GM19023 (cell line): Measurements from ENCODE around the gene B4GALT3.

Source experiments
- ATAC-seq: cut with Tn5 transposase; IDR thresholded peaks from one replicate; pipeline ENCODE4 v1.9.1; 2021; ENCODE audit warnings: mild to moderate bottlenecking, moderate library complexity; ENCODE audit not compliant: unreplicated experiment

B4GALT3 gene

DNA sequence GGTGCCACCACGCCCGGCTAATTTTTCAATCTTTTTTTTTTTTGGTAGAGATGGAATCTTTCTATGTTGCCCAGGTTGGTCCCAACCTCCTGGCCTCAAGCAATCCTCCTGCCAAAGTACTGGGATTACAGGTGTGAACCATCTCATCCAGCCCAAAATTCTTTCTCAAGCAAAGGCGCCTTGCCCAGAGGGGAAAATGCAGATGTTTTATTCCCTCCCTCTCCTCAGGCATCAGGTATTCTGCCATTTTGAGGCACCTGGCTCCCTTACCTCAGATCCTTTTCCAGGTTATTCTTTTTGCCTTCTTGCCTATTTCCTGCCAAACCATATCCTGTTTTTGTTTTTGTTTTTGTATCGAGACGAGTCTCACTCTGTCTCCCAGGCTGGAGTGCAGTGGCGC lies 11.1 kb upstream of the B4GALT3 start:
- no peak for ATAC-seq

GRCh38 chr1:161187311-161187710 lies 10.0 kb upstream of the B4GALT3 start:
- no peak for ATAC-seq

DNA sequence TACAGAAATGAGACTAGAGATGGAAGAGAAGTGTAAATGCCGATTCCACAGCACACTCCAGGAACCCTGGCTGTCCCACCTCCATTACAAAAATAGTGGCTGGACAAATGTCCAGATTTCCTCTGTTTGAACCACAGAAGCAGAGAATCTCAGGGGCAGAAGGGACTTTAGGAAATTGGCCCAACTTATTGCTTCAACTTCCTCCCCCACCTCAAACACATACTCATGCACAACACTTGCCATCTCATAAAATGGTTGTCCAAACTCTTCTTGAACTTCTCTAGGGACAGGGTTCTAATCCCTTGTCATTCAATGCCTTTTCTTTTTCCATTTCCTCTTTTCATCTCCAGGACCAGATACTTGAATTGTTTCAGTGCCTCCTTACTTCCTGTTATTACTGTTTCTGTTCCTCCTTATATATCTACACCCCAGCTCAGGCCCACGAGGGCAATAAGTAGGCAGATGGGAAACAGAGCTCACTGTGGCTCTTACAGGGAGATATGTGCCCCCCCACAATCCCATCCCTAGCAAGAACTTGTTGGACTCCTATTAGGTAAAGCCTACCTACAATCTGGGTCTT lies 8.5 kb upstream of the B4GALT3 start:
- peak; percentile 16 for ATAC-seq

- peak; percentile 66 for ATAC-seq
Observed at GRCh38 chr1:161185282-161185682, 8.0 kb upstream of the B4GALT3 start.

DNA sequence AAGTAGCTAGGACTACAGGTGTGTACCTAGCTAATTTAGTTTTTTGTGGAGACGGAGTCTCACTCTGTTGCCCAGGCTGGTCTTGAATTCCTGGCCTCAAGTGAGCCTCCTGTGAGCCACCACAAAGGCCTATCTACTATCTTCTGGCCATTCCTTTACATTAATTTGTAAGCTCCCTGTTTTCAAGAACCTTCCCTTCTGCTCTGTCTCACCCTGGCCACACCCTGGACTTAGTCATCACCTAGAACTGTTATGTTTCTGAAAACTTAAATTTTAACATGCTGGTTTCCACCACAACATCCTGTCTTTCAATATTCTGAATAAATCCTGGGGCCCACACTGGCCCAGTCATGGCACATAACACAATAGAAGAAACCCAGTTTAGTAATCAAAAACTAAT lies 4.9 kb upstream of the B4GALT3 start:
- ATAC-seq = peak; percentile 34

DNA sequence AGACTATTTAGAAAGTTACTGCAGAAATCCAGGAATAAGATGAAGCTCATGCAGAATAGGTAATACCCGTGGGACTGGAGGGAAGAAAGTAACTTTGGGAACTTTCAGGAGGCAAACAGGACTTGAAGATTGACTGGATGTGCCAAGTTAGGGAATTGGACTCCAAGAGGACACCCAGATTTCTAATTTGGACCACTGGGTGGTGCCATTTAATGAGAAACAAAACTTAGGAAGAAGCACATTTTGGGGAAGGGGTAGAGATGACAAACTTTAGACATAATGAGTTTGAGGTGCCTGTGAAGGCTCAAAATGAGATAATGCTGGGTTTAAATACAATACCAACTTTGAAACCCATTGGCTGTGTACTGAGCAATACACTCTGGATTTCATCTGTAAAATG lies 3.3 kb upstream of the B4GALT3 start:
- no peak for ATAC-seq

DNA sequence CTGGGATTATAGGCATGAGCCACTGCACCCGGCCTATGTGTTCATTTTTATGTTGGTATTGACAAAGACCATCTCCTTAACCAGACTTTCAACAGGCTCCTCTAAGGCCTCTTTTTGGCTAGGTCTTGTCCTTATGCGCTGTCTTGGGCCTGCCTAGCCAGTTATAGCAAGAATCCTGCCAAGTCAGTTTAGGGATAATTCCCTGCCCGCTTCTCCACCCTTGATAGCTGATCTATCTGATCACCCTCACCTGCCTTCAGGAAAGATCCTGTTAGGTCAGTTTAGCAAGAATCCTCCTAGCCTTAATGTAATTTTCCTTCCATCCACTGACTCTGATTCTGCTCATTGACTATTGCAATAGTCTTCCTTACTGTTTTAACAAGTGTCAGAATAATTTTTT lies 2.4 kb upstream of the B4GALT3 start:
- no peak for ATAC-seq

DNA sequence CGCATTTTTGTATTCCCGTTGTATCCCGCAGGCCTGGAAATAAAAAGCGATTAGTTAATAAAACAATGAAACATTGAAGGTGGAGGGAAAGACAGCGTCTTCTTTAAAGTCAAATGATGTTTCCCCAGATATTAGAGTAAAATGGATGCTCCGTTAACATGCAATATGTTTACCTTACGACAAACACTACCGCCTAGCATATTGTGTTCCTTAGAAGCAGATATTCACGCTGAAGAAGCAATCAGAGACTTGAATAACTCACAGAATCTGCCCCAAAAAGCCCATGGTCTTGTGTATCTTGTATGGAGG lies 583 bp upstream of the B4GALT3 start:
- ATAC-seq = no peak

GRCh38 chr1:161176468-161177111 lies 717 bp downstream of the B4GALT3 start:
- no peak for ATAC-seq

GRCh38 chr1:161175771-161176453 lies 1.4 kb downstream of the B4GALT3 start:
- no peak for ATAC-seq

DNA sequence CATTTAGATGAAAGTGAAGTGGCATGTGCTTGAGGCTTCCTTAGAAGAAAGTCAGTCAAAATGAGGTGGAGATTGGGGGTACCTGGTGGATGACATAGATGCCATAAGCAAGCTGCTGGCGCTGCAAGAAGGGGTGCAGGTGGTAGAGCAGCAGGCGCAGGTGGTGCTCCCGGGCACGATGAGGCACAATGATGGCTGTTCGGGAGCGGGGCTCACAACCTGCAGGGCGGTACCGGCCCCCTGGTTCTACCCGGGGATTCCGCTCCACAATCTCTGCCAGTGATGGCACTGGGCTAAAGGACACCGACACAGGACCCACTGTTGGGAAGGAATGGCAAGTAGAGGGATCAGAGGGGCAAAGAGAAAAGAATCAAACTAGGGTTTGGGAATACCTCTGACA lies 2.4 kb downstream of the B4GALT3 start:
- ATAC-seq = no peak

DNA sequence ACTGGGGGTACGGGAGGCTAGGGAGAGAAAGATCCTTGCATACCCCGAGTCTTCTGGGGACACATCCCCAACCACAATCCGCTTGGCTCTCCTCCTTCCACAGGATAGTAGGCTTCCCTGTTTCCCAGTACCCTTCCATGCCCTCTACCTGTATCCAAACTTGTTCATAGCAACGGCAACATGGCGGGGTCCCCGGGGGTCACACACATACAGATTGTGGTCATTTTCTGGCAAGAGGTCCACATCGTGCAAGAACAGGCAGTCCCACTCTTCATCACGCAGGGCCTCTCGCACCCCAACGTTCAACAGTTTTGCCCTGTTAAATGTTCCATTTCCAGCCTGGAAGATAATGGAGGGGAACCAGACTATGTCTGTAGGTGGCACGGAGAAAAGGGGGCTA lies 3.6 kb downstream of the B4GALT3 start:
- ATAC-seq = no peak

- ATAC-seq = no peak
Observed at GRCh38 chr1:161172776-161173376, 4.4 kb downstream of the B4GALT3 start.

DNA sequence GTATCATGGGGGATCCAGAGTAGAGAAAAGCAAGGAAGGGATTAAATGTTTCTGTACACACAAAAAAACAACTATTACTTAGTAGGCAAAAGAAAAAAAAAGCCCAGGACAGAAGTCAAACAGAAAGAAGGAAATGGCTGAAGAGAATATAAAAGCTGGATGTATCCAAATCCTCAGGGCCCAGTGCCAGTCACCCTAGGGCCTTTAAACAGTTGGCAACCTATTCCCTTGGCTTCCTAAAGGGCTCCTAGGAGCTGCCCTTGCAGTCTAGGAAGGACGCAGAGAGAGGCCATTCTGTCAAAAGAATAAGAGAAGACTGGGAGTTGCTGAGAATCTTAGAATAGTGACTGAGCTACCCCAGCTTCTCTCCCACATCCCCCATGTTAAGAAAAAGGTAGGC lies 5.0 kb downstream of the B4GALT3 start:
- no peak for ATAC-seq

DNA sequence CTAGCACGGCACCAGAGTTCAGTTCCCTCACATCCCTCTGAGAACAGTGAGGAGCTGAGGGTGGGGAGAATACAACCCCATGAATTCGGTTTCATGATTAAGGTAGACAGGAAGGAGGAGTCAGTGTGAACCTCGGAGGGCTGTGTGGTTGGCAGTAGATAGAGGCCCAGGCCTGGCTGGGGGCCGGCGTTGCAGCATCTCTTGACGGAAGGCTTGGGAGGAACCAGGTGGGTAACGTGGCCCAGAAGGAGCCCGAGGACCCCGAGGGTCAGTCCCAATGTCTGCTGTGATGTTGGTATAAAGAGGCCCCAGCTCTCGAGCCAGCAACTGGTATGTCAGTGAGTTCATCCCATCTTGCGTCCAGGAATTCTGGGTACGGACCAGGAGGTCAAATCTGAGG lies 5.6 kb downstream of the B4GALT3 start:
- ATAC-seq = no peak

- no peak for ATAC-seq
Observed at GRCh38 chr1:161171191-161171590, 6.1 kb downstream of the B4GALT3 start.

GRCh38 chr1:161168906-161169305 lies 8.4 kb downstream of the B4GALT3 start:
- ATAC-seq = no peak

DNA sequence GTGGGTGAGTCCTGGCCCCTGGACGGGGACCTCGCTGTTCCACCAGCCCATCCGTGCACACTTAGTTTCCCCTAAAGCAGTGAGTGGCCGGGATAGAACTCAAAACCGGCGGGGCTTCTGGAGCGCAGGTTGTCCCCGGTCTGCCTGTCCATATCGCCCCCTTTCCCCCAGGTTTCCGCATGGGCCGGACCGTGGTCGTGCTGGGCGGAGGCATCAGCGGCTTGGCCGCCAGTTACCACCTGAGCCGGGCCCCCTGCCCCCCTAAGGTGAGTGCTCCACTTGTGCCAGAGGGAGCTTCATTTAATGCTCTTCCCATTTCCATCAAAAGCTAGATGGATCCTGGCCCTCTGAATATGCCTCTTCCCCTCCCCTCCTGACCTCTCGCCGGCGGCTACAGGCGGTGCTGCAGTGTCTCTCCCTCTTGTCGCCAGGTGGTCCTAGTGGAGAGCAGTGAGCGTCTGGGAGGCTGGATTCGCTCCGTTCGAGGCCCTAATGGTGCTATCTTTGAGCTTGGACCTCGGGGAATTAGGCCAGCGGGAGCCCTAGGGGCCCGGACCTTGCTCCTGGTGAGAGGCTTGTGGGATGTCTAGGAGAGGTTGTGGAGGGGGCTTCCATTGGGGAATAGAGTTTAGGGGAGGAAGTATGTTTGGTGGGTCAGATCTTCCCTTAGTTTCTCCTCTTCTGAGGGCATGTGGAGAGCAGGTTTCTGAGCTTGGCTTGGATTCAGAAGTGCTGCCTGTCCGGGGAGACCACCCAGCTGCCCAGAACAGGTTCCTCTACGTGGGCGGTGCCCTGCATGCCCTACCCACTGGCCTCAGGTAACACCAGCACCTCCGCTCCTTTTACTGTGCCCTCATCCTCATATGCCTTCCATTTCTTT lies 10.4 kb downstream of the B4GALT3 start:
- peak; percentile 2 for ATAC-seq

DNA sequence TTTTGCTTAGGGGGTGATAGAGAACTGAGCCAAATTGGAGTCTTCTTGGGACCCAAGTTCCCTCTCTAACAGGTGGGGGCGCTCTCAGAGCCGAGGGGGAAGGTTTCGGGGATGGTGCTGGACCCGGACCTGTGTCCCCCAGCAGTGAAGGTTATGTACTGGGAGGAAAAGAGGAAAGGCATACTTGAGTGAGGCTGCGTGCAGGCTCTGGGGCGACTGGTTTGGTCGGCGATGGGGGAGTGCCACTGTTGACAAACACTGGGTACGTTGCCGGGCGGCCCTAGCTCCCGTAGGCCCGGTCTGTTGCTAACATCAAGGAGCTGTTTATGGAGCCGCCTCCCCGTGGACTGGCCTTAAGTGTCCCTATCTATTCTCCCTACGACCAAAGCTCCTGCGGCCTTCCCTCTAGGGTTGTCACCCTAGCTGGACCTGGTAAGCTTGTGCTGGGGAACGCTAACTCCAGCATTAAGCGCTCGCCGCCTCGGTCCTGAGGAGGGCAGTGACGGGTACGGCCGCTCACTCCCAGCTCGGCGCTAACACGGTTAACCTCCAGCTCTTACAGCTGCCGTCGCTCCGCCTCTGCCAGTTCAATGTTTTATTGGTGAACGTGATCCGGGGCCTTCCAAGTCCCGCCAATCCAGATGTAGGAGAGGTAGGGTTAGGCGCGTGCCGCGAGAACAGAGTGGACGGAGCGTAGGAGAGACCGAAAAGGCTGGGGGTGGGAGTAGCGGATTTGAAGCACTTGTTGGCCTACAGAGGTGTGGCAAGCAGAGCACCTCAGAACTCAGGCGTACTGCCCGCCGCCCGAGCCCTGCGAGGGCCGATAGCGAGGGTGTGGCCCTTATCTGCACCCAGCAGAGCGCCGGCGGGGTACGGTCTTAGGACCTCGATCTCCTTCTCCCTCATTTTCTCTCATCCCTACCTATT lies 11.3 kb downstream of the B4GALT3 start, which contains the start of gene PPOX:
Gene PPOX (plus strand): TSS at position 685 of the 927 bp plus-strand sequence. CDS start 422 bp downstream, outside the sequence.
- peak; percentile 95 for ATAC-seq
